Neural cell (in vitro differentiated cells): Measurements from ENCODE around the gene EYS.

Experiments used
- EP300 ChIP-seq: fragments of 450-650 bp; conservative IDR thresholded peaks from 2 replicates; pipeline ENCODE4 v1.6.1; 2014; ENCODE audit warnings: antibody characterized with exemption, mild to moderate bottlenecking, moderate library complexity; ENCODE audit not compliant: poor library complexity, severe bottlenecking
- EZH2 ChIP-seq: fragments of 200-600, 300-800 bp; shearing (Covaris generic), sonication (generic); IDR thresholded peaks from 2 replicates; pipeline ENCODE4 v1.6.1; 2014; ENCODE audit warnings: antibody characterized with exemption, low read length, borderline replicate concordance, mild to moderate bottlenecking; ENCODE audit not compliant: insufficient read depth, poor library complexity, severe bottlenecking
- POLR2AphosphoS5 ChIP-seq: IDR thresholded peaks from 2 replicates; pipeline ENCODE4 v1.6.1; 2012
- RAD21 ChIP-seq: fragments of 450-650 bp; conservative IDR thresholded peaks from 2 replicates; pipeline ENCODE4 v1.6.1; 2014; ENCODE audit warnings: antibody characterized with exemption, mild to moderate bottlenecking, moderate library complexity
- SMC3 ChIP-seq: fragments of 450-650 bp; conservative IDR thresholded peaks from 2 replicates; pipeline ENCODE4 v1.6.1; 2014; ENCODE audit warnings: antibody characterized with exemption, mild to moderate bottlenecking, moderate library complexity; ENCODE audit not compliant: poor library complexity
- TF ChIP-seq, protein P1 (sequence below): fragments of 450-650 bp; IDR thresholded peaks from 2 replicates; pipeline ENCODE4 v1.5.1; 2014; ENCODE audit warnings: antibody characterized with exemption, mild to moderate bottlenecking, moderate library complexity; ENCODE audit not compliant: poor library complexity, severe bottlenecking

DNA sequence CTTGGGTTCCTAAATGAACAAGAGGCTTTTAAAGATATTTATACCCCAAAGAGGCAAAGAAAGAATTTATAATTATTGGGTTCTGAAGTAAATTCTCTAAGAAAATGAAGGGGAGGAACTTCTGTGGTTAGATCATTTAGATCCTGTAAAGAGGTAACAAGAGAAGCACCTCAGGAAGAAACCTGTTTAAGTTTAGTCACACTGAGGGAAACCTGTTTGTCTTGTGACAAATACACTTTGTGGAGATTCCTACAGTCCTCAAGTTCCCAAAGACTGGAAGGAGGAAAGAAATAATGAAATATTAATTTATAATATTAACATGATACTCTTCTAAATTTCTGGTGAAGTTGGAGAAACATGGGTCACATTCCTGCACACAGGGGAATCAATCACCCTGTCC is 647.5 kb downstream of the EYS start:
- TF ChIP-seq, protein P1, sequence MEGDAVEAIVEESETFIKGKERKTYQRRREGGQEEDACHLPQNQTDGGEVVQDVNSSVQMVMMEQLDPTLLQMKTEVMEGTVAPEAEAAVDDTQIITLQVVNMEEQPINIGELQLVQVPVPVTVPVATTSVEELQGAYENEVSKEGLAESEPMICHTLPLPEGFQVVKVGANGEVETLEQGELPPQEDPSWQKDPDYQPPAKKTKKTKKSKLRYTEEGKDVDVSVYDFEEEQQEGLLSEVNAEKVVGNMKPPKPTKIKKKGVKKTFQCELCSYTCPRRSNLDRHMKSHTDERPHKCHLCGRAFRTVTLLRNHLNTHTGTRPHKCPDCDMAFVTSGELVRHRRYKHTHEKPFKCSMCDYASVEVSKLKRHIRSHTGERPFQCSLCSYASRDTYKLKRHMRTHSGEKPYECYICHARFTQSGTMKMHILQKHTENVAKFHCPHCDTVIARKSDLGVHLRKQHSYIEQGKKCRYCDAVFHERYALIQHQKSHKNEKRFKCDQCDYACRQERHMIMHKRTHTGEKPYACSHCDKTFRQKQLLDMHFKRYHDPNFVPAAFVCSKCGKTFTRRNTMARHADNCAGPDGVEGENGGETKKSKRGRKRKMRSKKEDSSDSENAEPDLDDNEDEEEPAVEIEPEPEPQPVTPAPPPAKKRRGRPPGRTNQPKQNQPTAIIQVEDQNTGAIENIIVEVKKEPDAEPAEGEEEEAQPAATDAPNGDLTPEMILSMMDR = no peak
- TF ChIP-seq POLR2AphosphoS5 = no peak
- TF ChIP-seq SMC3 = no peak
- TF ChIP-seq EP300 = no peak
- no peak for TF ChIP-seq RAD21
- TF ChIP-seq EZH2 = no peak
